HG03565 (cell line): ENCODE results near the gene MAPK9.
"Not testable (repeated sequence)": the region's sequence is repeated elsewhere in the genome, so short reads cannot be mapped to it uniquely, and the experiment has no call there.

Source experiments
- ATAC-seq: cut with Tn5 transposase; IDR thresholded peaks from one replicate; pipeline ENCODE4 v1.9.1; 2021; ENCODE audit warnings: mild to moderate bottlenecking, moderate library complexity; ENCODE audit not compliant: unreplicated experiment

Gene MAPK9

DNA sequence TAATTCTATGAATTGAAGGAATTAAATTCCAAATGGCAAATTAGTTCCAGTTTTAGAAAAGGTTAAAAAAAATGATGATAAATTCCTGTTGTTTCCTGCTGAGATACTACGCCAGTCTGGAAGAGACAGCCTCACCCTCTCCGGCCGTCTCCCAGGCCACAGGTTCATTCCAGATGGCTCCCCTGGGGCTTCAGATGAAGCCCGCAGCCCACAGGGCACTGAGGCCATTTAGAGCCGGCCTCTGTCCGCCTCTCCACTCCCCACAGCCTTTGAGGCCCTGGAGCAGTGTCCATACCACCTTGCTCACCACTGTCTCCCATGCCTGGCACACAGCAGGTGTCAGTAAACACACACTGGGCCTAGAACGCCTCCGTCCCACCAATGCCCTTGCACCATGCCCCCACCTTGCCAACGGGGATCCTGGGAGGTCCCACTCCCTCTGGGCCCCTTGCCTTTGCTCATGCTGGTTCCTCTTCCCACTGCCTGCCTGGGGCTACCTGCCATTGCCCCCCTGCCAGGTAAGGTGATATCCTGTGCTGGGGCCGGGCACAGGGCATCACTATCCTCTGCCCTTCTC, 35.2 kb upstream of the MAPK9 start:
- no peak for ATAC-seq

GRCh38 chr5:180324601-180324950, 32.7 kb upstream of the MAPK9 start:
- no peak for ATAC-seq

GRCh38 chr5:180323941-180324600, 32.2 kb upstream of the MAPK9 start:
- ATAC-seq, result no peak

- ATAC-seq, result no peak
These were observed 31.3 kb upstream of the MAPK9 start for GRCh38 chr5:180323160-180323559.

GRCh38 chr5:180318456-180319089, 26.7 kb upstream of the MAPK9 start:
- no peak for ATAC-seq

GRCh38 chr5:180316586-180316985, 24.7 kb upstream of the MAPK9 start:
- ATAC-seq, result no peak

GRCh38 chr5:180315762-180316212, 23.9 kb upstream of the MAPK9 start:
- ATAC-seq, result peak; percentile 59

- no peak for ATAC-seq
These were observed 22.0 kb upstream of the MAPK9 start for GRCh38 chr5:180313677-180314505.

DNA sequence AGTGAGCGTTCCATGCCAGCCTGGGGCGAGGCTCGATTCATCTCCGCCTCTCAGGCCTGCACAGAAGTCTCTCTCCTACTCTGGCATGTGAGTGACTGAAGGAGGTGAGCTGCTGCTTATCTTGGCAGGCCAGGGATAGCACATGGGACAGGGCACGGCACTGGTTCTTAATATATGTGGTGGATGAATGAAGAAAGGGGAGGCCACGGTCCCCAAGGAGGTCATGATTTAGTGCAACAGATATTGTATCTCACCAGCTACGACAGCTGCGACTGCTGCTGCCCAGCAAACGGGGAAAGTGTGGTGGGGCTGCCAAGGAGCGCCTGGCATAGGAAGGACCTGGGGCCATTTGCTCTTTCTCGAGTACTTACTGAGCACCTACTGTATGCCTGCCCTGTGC, 19.3 kb upstream of the MAPK9 start:
- no peak for ATAC-seq

- ATAC-seq, result no peak
These were observed 14.9 kb upstream of the MAPK9 start for GRCh38 chr5:180306796-180307195.

GRCh38 chr5:180305481-180305880, 13.6 kb upstream of the MAPK9 start:
- no peak for ATAC-seq

GRCh38 chr5:180304431-180305375, 12.8 kb upstream of the MAPK9 start:
- ATAC-seq, result no peak

DNA sequence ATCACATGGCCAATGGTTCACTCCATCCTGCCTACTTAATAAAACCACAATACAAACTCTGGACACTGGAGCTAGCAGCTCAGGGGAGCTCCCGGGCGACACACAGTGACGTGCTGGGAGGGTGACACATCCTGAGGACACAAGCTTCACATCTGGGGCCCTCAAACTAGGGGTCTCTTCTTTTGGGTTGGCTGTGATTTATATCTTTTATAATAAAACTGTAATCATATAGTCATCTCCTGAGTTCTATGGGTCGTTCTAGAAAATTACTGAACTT, 12.1 kb upstream of the MAPK9 start:
- no peak for ATAC-seq

DNA sequence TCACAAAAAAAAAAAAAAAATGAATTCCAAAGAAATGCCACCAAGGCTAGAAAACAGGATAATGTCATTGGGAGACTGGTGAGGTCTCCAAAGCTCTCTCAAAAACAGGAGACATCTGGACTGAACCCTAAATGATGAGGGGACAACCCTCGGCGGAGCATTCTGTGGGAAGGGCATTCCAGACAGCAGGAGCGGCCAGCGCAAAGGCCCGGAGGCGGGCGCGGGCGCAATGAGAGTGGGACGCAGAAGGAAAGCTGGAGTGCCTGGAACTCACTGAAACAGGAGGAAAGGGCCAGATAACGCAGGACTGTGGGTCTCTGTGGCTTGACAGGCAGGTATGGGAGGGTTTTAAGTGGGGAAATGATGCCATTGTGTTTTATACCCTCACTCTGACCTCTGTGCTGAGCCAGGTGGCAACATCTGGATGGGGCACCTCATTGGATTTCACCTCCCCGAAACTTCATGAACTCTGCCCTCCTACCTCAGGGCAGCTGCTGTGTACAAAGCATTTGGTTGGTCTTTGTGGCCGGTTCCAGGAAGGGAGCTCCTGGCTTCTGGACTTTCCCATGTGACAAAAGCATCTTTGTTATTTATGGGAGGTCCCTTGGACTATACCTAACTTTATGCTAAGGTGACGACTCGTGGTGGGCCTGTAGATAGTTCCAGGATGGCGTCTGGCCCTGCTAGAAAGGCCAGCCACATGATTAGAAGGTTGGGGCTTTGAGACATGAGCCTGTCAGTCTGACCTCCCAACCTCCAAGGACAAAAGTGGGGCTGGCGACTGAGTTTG, 11.5 kb upstream of the MAPK9 start:
- no peak for ATAC-seq

DNA sequence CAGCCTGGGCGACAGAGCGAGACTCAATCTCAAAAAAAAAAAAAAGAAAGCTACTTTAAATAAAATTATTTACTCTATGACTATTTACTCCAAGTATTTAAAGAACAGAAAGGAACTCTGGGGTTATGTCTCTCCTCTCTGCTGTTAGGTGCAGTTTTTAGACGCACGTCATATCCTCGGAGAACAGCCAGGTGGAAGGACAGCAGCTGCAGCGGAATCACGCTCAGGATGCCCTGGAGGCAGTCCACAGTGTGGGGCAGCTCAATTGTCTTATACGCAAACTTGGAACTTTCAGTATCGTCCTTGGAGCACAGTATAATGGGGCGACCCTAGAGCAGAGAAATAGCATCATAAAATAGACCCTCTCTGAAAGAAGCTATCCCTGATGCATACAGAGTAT, 10.4 kb upstream of the MAPK9 start:
- no peak for ATAC-seq

- no peak for ATAC-seq
These were observed 9.4 kb upstream of the MAPK9 start for GRCh38 chr5:180301253-180301652.

DNA sequence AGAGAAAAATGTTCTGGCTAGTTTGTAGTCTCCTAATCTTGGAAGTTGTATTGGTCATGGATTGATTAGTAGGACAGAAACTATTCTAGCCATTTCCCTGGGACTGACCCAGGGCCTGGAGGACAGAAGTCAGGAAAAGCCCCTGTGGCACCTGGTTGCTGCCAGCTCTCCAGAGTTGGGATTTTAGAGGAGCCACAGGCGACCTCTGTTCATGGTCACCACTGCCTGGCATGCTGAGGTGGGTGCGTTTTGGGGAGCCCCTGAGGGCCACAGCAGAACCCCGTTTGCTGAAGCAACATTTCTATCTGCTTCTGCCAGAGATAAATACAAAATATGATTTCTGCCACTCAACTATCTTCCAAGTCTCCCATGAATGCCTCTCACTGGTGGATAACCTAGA, 7.6 kb upstream of the MAPK9 start:
- no peak for ATAC-seq

DNA sequence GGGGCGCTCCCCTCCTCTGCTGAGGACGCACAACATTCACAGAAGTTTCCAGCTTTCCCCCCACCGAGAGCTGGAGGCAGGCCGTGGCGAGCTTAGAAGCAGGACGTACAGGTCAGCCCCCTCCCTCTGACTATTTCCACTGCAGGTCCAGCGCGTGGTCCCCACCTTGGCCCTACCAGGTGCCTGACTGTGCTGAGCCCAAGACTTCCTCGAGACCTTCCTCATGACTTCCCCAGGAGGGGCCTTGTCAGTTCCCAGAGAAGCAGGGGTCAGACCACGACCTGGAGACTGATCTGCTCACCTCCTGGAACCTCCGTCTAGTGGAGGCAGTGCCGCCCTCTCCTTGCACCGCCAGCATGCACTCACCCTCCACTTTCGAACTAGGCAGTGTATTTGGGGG, 7.1 kb upstream of the MAPK9 start:
- ATAC-seq, result not testable (repeated sequence)

- no peak for ATAC-seq
These were observed 5.9 kb upstream of the MAPK9 start for GRCh38 chr5:180297587-180298282.
